CD4-positive, alpha-beta T cell (primary cell): ENCODE data around the gene MBLAC1. TPM values are rescaled to one million over a fixed set of nuclear protein-coding genes. Genes with fewer than 3 reads are reported as not detected.

Experiments
- ATAC-seq: fragments of 200-7000 bp; cut with Tn5 transposase; one replicate; pipeline ENCODE4 v1.10.0; 2022; ENCODE audit warnings: mild to moderate bottlenecking; ENCODE audit not compliant: poor library complexity
- CTCF ChIA-PET: fragments of 350-600 bp; sonication (Branson Sonifier 250); formaldehyde crosslinking; loops from one replicate; lab custom pipeline; 2021; ENCODE audit warnings: antibody characterized with exemption, inconsistent platforms; lab: Charles Lee
- POLR2A ChIA-PET: fragments of 350-600 bp; sonication (Branson Sonifier 250); formaldehyde crosslinking; loops from one replicate; lab custom pipeline; 2021; ENCODE audit warnings: antibody characterized with exemption, inconsistent platforms; lab: Charles Lee
- DNase-seq, 14 experiments: peaks; one replicate each; pipeline ENCODE4 v3.0.0-alpha.2; 2013 to 2020; ENCODE audit warnings: mixed read lengths in 2 of 14
- H3K27ac ChIP-seq, 2 donors: one replicate each; pipeline versions ENCODE4 v1.5.1 to v1.7.0; 2013; ENCODE audit warnings: low read length in 2 of 2, low read depth in 1 of 2, mild to moderate bottlenecking in 1 of 2
- H3K27me3 ChIP-seq, 2 experiments: 1 replicate in 1 of 2; 2 replicates in 1 of 2; pipeline versions ENCODE4 v1.6.1 to v1.7.0; 2013; ENCODE audit warnings: low read length in 2 of 2, control low read depth in 1 of 2, mild to moderate bottlenecking in 1 of 2, moderate library complexity in 1 of 2; ENCODE audit not compliant: insufficient read depth in 2 of 2, control insufficient read depth in 1 of 2
- H3K36me3 ChIP-seq: one replicate; pipeline ENCODE4 v1.6.1; 2013; ENCODE audit warnings: low read length, control low read depth; ENCODE audit not compliant: insufficient read depth
- H3K4me1 ChIP-seq: one replicate; pipeline ENCODE4 v1.6.1; 2013; ENCODE audit warnings: low read length, control low read depth; ENCODE audit not compliant: insufficient read depth
- H3K4me3 ChIP-seq: one replicate; pipeline ENCODE4 v1.5.1; 2013; ENCODE audit warnings: mild to moderate bottlenecking, low read length, moderate library complexity
- H3K9me3 ChIP-seq, 2 experiments: 1 replicate in 1 of 2; 2 replicates in 1 of 2; pipeline versions ENCODE4 v1.6.1 to v1.7.0; 2013; ENCODE audit warnings: low read length in 2 of 2, mild to moderate bottlenecking in 2 of 2, control low read depth in 1 of 2, moderate library complexity in 1 of 2; ENCODE audit not compliant: control insufficient read depth in 1 of 2, insufficient read depth in 1 of 2
- H3K27ac Mint-ChIP-seq: one replicate; pipeline ENCODE4 v1.8.0; 2020; ENCODE audit warnings: mixed read lengths
- H3K27me3 Mint-ChIP-seq: one replicate; pipeline ENCODE4 v1.8.0; 2021; ENCODE audit warnings: mixed read lengths
- H3K36me3 Mint-ChIP-seq: one replicate; pipeline ENCODE4 v1.8.0; 2021; ENCODE audit warnings: low read depth, mixed read lengths
- H3K4me1 Mint-ChIP-seq: one replicate; pipeline ENCODE4 v1.8.0; 2021; ENCODE audit warnings: low read depth, mixed read lengths
- H3K4me3 Mint-ChIP-seq: one replicate; pipeline ENCODE4 v1.8.0; 2020; ENCODE audit warnings: mild to moderate bottlenecking, mixed read lengths
- H3K9me3 Mint-ChIP-seq: one replicate; pipeline ENCODE4 v1.8.0; 2020; ENCODE audit warnings: mixed read lengths
- CTCF ChIP-seq: fragments of 200-600 bp; IDR thresholded peaks from one replicate; pipeline ENCODE4 v1.8.0; 2022; ENCODE audit warnings: antibody characterized with exemption, mild to moderate bottlenecking
- intact Hi-C, 2 experiments: fragments of 100-400 bp; cut with DNase I in 1 of 2; cut with micrococcal nuclease in 1 of 2; formaldehyde crosslinking; loops; one replicate each; pipeline versions ENCODE4 v1.15.1 to v1.9.0; 2023 to 2025; cut with DNase I, micrococcal nuclease
- total RNA-seq, 174 experiments: library from RNA in 2 of 174; stranded (reverse) in 2 of 174; gene quantifications; one replicate each; pipeline ENCODE4 v1.2.3 and lab custom pipeline; 2021 to 2026

Gene MBLAC1
- total RNA-seq, 2 experiments from 2014 or later: 3.7 to 4.4 TPM

GRCh38 chr7:100095704-100096103 lies 31.1 kb upstream of the MBLAC1 start:
- peak overlapping the region; percentile 9 for H3K4me3 Mint-ChIP-seq
- peaks cover 100% of the 10 kb centered on the region for H3K36me3 Mint-ChIP-seq
- ChIA-PET CTCF (no interaction called here), POLR2A (no interaction called here)
- peaks cover 43% of the 10 kb centered on the region for H3K4me1 Mint-ChIP-seq
- Histone ChIP-seq H3K36me3 (peaks cover 89% of the 10 kb centered on the region), H3K27me3 (no peaks in the 10 kb centered on the region), H3K27ac (no peak overlapping the region), H3K9me3 (no peaks in the 10 kb centered on the region), H3K4me1 (peaks cover 27% of the 10 kb centered on the region), H3K4me3 (no peak overlapping the region)
- TF ChIP-seq CTCF: no peak
- DNase-seq: no peak
- ATAC-seq: no peak
- no peaks in the 10 kb centered on the region for H3K27me3 Mint-ChIP-seq
- peak overlapping the region; percentile 20 for H3K27ac Mint-ChIP-seq
- intact Hi-C loops: no loop called here
- no peaks in the 10 kb centered on the region for H3K9me3 Mint-ChIP-seq

- peaks cover 77% of the 10 kb centered on the region for H3K36me3 Mint-ChIP-seq
- H3K27ac ChIP-seq: peak overlapping the region; percentile 26 to 33
Measured at GRCh38 chr7:100098913-100099312, 27.9 kb upstream of the MBLAC1 start.

GRCh38 chr7:100099452-100099851 lies 27.3 kb upstream of the MBLAC1 start:
- peak overlapping the region; percentile 98 for H3K27ac Mint-ChIP-seq
- ChIA-PET POLR2A (interaction anchor here (1.2 to 3.7 kb wide), 4 partner anchors 10 to 50 kb away, joined by 3 to 50 read pairs (median 31); partner anchors contain the start of genes CNPY4, COPS6, TAF6 and ZSCAN21), CTCF (interaction anchor here (1.3 kb wide), 1 partner anchor 31 kb away, joined by 7 read pairs; no protein-coding TSS in a partner anchor)
- peaks cover 72% of the 10 kb centered on the region for H3K36me3 Mint-ChIP-seq
- DNase-seq (no peak), ATAC-seq (no peak)
- H3K27me3 Mint-ChIP-seq: no peaks in the 10 kb centered on the region
- H3K4me3 Mint-ChIP-seq: peak overlapping the region; percentile 98
- H3K9me3 ChIP-seq: no peaks in the 10 kb centered on the region
- H3K27ac ChIP-seq: peak overlapping the region; percentile 90 to 95
- peaks cover 38% of the 10 kb centered on the region for H3K4me1 ChIP-seq
- H3K36me3 ChIP-seq: peaks cover 59% of the 10 kb centered on the region
- no peak for TF ChIP-seq CTCF
- no peaks in the 10 kb centered on the region for H3K27me3 ChIP-seq
- intact Hi-C loops: loop anchor here in 1 of 2 experiments (2.0 kb wide), 1 partner anchor 17 kb away; no protein-coding TSS in a partner anchor
- H3K4me1 Mint-ChIP-seq: peaks cover 47% of the 10 kb centered on the region
- peak overlapping the region; percentile 97 for H3K4me3 ChIP-seq
- H3K9me3 Mint-ChIP-seq: no peaks in the 10 kb centered on the region

More at GRCh38 chr7:100098913-100099312, 27.9 kb upstream of the MBLAC1 start:
- no peak for TF ChIP-seq CTCF
- Histone ChIP-seq H3K27me3 (no peaks in the 10 kb centered on the region), H3K4me3 (no peak overlapping the region), H3K9me3 (no peaks in the 10 kb centered on the region), H3K36me3 (peaks cover 62% of the 10 kb centered on the region), H3K4me1 (peaks cover 40% of the 10 kb centered on the region)
- ATAC-seq (no peak), DNase-seq (no peak)
- CTCF ChIA-PET: no interaction called here
- H3K4me3 Mint-ChIP-seq: peak overlapping the region; percentile 98
- no peaks in the 10 kb centered on the region for H3K9me3 Mint-ChIP-seq
- POLR2A ChIA-PET: interaction anchor here (3.3 to 3.7 kb wide), 2 partner anchors 10 to 21 kb away, joined by 46 to 50 read pairs; partner anchors contain the start of genes CNPY4, COPS6 and TAF6
- peak overlapping the region; percentile 98 for H3K27ac Mint-ChIP-seq
- no peaks in the 10 kb centered on the region for H3K27me3 Mint-ChIP-seq
- H3K4me1 Mint-ChIP-seq: peaks cover 47% of the 10 kb centered on the region
- intact Hi-C loops: loop anchor here in 1 of 2 experiments (2.0 kb wide), 1 partner anchor 16 kb away; no protein-coding TSS in a partner anchor
